HG02884 (cell line): ENCODE measurements around the gene CD58.
"Not testable (repeated sequence)": the region's sequence is repeated elsewhere in the genome, so short reads cannot be mapped to it uniquely, and the experiment has no call there.

Experiments
- ATAC-seq: cut with Tn5 transposase; IDR thresholded peaks from one replicate; pipeline ENCODE4 v1.9.1; 2021; ENCODE audit warnings: mild to moderate bottlenecking, moderate library complexity; ENCODE audit not compliant: unreplicated experiment

CD58 gene

DNA sequence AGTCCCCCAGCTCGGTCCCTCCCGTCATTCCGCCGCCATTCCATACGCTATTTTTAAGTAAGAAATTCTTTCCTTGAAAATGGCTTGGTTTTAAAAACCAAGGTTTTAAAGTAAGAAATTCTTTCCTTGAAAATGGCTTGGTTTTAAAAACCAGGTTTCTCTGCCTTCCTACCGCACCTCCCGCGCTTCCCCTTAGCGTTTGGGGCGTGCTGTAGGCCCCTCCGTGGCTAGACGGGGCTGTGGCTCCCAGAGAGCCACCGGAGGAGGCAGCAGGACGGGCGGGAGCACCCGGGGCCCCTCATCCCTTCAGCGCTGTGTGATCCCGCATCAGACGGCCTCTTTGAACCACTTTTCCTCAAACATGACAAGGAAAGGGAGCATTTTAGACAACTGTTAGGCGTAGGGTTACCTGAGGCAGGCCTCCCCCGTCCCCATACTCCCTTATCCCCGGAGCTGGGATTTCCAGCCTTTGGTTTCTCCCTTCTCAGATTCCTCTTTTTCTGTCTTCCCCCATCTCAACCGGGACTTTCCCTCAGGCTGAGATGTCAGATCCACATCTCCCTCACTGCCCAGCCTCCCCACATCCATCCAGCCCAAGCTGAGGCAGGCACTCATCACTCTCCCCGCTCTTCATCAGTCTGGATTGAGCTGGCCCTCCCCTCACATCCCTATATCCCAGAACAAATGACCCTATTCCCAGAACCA is 541 bp upstream of the CD58 start:
- no peak for ATAC-seq

DNA sequence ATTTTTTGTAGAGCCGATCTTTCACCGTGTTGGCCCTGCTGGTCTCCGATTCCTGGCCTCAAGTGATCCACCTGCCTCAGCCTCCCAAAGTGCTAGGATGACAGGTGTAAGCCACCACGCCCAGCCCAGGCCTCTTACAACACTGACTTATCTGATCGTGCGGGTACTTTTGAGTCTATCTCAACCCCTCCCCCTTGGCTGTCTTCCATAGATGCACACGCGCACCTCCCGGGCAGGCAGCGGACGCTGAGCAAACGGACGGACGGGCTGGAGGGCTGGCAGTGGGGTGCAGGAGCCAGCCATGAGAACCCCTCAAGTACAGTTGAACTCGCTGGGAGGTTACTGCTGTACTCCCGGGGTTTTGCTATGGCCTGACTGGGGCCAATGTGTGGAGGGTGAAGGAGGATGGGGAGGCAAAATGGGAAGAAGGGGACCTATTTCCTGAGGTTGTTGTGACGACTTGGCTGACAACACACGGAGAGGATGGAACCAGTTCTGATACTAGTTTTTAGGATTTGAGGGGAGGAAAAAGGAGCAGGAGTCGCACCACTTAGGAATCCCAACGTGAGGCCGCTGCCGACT is 959 bp downstream of the CD58 start:
- no peak for ATAC-seq

DNA sequence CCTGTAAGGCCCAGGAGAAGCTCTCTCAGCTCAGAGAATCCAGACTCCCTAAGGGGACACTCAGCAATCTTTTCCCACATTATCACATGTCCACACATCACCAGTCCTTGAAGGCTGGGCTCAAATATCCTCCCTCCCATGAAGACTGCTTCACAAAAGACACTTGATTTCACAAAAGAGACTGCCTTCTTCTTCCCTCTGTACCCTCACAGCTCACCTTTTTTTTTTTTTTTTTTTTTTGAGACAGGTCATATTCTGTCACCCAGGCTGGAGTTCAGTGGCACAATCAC is 1.5 kb downstream of the CD58 start:
- ATAC-seq = no peak

DNA sequence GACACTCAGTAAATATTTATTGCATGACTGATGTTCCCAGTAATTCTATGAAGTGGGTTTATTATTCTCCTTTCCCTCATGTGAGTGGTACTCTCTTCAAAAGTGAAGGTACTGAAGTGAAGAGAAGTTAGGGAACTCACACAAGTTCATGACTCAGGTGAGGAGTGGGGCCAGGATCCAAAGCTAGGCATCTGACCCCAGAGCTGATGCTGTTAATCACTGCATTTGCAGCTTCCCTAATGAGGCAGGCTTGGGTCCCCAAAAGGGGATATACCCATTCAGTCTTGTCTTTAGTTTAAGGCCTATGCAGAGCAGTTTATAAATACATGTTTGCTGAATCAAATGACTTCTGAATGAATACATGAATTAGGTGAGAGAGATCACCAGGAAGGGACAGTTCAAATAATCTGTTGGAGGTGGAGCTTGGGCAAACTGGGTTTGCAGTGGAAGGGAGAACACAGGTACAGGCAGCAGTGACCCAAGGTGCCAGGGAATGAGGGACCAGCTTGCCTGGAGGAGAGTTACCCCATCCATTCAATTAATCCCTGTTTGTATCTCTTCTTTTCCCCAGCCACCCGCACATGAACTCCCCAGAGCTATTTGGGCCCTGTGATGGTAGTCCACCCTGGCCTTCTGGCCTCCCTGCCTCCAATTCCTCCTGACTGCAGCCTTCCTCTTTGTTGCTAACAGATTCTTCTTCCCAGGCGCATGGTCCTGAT is 2.0 kb downstream of the CD58 start:
- ATAC-seq = no peak

DNA sequence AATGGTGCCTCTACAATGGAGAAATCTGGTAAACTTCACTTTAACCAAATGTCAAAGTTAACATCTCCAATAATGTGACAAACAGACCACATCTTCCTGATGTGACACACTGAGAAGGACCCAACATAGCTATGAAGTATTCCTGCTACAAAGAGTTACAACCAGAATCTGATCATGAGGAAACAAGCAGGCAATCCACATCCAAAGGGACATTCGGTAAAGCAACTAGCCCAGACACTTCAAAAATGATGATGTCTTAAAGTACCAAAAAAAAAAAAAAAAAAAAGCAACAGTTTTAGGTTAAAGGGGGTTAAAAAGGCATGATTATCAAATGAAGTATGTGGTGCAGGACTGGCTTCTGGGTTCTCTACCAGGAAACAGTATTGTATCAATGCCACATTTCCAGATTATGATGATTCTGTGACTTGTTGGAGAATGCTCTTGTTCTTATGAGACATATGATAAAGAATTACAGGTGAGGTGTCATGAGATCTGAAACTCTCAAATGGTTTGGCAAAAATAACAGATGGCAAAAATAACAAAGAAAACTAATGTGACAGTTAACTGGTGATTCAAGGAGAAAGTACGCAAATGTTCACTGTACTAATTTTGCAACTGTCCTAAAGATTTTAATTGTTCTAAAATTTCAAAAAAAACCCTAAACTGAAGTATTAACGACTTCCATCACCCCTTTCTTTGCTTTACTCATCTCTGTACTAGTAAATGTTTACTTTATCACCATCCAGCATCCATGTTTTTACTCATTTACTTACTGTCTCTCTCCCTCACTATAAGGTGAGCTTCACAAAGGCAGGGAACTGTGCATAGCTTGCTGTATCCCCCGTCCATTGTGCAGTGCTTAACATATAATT is 2.8 kb downstream of the CD58 start:
- no peak for ATAC-seq

DNA sequence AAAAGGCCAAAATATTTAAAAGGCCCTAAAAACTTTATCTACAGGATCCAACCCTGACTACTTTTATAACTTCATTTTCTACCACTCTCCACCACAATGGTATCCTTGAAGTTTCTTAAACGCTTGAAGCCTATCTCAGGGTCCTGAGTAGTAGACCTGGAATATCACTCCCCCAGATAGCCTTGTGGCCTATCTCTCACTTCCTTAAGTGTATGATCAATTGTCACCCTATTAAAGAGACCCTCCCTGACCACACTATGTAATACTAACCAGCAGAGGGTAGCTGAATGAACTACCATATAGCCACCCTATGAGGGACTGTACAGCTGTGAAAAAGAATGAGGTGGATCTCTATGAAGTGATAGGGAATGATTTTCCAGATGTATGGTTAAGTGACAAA is 5.6 kb downstream of the CD58 start:
- ATAC-seq = no peak

DNA sequence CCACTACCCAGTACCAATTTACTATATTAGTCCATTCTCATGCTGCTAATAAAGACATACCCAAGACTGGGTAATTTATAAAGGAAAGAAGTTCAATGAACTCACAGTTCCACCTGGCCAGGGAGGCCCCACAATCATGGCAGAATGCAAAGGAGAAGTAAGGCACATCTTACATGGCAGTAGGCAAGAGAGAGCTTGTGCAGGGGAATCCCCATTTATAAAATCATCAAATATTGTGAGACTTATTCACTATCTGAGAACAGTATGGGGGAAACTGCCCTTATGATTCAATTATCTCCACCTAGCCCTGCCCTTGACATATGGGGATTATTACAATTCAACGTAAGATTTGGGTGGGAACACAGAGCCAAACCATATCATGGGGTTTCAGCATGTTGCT is 6.4 kb downstream of the CD58 start:
- ATAC-seq = no peak

DNA sequence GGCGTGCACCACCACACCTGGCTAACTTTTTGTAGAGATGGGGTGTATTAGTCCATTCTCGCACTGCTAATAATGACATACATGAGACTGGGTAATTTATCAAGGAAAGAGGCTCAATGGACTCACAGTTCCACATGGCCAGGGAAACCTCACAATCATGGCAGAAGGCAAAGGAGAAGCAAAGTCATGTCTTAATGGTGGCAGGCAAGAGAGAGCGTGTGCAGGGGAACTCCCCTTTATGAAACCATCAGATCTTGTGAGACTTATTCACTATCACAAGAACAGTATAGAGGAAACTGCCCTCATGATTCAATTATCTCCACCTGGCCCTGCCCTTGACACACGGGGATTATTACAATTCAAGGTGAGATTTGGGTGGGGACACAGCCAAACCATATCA is 8.4 kb downstream of the CD58 start:
- ATAC-seq = not testable (repeated sequence)

DNA sequence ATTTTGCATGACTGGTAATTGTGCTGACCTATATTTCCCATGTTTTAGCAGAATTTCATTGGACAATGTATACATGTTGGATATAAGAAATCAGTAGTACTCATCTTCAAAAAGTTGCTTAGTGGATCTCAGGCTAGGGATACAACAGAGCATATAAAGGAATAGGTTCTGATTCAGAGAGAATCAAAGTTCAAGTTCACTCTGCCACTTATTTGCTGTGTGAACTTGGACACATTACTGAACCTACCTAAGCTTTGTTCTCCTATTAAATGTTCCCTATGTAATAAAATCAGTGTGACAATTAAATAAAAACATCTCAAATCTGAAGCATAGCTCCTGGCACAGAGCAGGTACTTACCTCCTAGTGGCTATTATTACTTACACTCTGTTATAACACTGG is 9.3 kb downstream of the CD58 start:
- ATAC-seq = no peak

DNA sequence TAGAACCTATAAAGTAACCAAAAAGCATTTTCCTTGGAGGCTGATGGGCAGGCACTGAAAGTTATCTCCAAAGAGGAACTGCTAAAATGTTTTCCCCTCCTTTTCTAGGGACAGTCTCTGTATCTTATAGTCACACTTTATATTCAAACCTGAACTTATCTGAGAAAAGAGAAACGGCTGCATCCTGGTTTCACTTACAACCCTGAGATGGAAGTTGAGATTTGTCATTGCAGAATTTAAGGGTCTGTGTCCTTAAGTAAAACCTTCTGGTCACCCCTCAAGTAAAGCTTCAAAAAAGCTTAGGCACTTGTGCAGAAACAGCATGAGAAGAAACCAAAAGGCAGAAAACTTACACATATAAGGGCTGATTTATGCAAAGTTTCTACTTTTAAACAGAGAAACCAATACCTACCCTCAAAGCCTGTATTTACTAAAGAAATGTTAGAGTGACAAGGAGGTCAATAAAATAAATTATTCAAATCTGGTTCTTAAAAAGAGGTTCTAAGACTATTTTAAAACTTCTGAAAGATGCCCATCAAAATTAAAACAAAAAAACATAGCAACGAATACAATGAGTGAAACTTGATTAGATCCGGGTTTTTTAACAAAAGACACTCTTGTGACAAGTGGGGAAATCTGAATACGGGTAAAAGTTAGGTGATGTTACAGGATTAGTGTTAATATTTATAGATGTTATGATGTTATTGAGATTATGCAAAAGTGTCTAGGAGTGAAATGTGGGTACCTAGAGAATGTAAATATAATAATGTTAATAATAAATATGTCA is 9.9 kb downstream of the CD58 start:
- no peak for ATAC-seq

DNA sequence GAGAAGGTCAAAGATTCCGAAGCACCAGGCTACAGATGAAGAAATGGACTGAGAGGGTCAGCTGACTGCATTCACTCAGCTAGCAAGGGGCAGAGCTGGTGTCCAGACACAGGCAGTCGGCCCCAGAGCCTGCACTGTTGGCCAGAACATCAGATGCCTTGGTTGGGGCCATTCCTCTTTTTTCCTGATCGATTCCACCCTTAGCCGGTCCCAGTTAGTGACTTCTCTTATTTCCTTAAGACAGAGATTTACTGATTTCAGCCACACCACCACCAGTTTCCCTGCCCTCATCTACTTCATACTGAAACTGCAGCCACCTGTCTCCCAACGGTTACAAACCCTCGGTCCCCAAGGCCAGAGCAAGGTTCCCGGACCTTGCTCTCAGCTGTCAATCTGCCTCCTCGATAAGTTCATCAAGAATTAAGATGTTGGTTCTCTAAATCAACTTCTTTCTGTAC is 11.5 kb downstream of the CD58 start:
- ATAC-seq = peak; percentile 28

DNA sequence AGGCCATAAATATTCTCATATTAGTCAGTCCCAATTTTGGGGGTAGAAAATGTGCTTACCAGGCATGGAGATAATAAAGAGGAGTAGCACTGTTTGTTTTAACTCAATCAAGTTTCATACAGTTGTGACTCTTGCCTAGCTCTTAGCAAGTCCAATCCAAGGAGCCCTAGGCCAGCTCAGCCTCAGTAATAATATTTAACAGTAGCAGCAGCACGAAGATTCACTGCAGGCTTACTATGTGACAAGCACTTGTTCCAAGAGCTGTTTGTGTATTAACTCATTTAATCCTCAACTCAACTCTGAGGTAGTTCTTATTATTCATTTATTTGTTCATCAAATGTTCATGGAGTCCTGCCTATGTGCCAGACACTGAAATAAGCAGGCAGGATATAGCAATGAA is 12.3 kb downstream of the CD58 start:
- ATAC-seq = no peak

DNA sequence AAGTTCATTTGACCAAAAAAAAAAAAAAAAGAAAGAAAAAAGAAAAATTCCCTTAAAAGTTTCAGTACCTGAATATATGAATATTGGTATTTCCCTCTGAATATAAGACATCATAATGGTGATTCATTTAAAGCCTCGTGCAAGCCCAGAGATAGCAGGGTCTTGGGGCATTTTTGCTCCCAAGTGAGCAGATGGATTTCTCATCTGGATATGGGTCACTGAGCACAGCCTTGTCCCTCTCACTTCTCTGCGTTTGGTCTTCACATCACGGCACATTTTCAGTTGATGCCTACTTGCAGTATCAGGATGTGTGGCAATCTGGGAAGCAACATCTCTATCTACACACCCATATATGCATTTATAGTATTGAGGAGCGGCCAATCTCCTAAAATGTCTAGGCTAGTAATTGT is 12.7 kb downstream of the CD58 start:
- peak; percentile 30 for ATAC-seq

DNA sequence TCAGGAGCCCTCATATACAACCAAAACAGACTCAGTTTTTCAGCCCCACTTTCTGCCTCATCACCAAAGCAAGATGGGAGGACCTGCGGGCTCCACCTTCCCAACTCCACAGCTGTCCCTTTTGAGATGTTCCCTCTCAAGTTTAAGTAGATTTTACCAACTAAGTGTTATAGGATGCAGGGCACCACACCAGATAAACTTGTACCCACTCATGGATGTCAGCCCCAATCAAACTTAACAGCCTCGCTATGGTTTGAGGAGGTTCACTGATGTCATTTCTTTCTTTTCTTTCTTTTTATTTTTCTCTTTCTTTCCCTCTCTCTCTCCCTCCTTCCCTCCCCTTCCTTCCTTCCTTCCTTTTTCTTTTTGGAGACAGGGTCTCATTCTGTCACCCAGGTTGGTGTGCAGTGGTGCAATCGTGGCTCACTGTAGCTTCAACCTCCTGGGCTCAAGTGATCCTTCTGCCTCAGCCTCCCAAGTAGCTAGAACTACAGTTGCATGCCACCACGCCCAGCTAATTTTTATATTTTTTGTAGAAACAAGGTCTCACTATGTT is 13.4 kb downstream of the CD58 start:
- ATAC-seq = no peak

DNA sequence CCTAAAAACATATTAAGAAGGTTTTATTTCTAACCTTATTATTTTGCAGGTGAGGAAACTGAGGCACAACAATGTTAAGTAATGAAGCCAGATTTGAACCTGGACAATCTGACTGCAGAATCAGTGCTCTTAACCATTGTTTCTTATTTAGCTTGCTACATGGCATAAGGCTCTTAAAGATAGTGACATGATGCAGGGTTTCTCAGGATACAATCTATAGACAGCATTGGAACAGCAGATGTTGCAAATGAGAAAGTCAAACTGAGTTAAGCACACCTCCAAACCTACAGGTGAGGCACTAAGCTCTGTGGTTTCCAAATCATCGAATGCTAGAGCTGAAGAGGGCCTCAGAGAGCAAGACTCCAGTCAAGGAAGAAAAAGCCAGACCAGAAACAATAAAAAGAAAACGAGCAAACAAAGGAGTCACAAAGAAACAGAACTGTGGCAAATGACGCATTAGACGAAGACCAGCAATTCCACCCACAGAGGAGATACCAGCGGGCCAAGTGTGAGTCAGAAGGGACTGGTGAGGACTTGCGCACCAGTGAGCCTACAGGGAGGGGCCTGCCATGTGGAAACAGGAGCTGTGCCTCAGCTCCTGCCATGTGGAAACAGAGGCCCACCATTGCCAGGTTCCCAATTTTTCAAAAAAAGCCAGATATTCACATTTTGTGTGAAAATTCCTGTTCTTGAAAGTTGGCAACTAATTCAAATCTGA is 14.4 kb downstream of the CD58 start:
- peak; percentile 56 for ATAC-seq

DNA sequence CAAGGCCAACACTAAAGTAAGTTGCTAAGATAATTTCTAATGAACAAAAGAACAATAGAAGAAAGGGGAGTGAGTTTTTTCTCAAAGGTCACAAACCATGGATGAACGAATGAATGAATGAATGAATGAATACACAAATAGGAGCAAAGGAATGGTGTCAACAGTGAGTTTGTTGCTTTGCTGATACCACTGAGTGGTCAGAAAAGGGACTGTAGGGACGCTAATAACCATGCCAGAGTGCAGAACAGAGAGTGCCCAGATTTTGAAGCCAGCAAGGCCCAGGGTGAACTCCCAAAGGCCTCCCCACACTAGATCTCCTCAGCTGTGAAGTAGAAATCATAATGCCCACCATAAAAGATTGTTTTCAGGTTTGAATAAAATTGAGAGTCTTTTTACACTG is 15.9 kb downstream of the CD58 start:
- ATAC-seq = no peak

DNA sequence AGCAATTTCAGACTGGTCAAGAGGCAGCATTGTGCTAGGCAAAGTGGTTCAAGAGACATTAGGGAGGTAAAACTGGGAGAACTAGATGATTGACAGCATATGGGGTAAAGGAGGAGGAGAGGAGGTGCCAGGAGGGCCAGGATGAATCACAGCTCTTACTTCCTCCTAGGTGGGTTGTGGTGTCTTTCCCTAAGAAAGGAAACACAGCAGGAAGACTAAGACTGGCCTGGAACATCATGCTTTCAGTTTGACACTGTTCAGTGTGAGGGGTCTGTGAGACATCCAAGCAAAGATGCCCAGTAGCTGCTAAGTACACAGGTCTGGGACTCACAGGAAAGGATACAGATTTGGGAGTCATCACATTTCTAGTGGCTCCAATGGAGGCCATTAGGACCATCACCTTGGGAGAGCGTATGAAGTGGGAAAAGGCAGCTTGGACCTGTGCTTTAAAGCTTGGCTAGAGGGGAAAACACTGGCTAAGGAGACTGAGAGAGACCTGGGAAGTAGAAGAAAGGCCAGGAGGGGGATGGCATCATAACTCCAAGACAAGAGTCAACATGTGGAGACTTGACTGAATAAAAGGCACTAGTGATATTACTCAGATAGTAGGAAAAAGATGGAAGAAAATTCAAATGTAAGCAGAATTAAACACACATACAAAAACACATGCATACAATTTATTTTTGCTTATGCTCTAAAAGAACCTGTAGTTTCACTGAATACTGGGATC is 17.3 kb downstream of the CD58 start:
- ATAC-seq = no peak

DNA sequence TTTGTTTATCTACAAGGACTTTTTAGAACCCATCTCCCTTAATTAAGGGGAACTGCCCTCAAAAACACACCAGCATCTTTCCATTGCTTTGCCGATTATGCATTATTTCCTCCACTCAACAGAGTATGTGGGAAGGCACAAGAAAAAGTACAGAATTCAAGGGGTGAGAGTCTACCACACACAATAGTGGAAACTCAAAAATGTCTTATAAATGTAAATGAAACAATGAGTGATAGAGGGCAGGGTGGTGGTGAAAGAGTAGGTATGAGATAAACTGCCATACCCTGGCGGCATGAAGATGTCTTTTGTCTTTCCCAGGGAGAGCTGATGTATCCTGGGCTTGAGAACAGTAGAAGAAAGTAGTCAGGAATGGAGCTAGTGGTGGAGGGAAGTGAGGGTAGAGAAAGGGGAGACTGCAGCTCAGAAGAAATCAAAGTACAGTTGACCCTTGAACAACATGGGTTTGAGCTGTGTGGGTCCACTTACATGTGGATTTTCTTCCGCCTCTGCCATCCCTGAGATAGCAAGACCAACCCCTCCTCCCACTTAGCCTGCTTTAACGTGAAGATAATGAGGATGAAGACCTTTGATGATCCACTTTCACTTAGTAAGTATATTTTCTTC is 24.4 kb downstream of the CD58 start:
- no peak for ATAC-seq

DNA sequence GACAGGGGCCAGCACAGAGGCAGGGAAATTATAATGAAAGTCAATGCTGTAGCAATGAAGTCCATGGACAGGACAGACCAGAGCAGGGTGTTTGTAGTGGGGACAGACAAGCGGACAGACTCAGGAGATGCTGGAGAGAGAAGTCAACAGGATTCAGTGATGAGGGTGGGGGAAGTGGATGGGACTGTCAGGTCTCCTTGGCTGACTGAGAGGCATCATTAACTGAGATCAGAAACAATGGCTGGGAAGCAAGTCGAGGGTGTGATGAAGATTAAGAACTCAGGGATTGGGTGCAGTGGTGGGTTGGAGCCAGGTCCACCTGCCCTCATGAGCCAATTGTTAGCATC is 25.5 kb downstream of the CD58 start:
- peak; percentile 3 for ATAC-seq
